K562 (cell line): ENCODE measurements around the gene MED17. TPM values are rescaled to one million over a fixed set of nuclear protein-coding genes. Genes with fewer than 3 reads are reported as not detected.
A peak's percentile ranks its signal among the peaks of the same experiment; 100 is the strongest.

Source experiments
- ADNP ChIP-seq: fragments of 200-800 bp; sonication (Bioruptor generic); IDR thresholded peaks from 2 replicates; pipeline ENCODE4 v1.6.1; 2016; ENCODE audit warnings: missing genetic modification characterization, missing compliant biosample characterization
- ASH1L ChIP-seq: fragments of 450-650 bp; IDR thresholded peaks from 2 replicates; pipeline ENCODE4 v1.6.1; 2018; ENCODE audit warnings: borderline replicate concordance, mild to moderate bottlenecking, low read depth; ENCODE audit not compliant: partially characterized antibody
- CREB3 ChIP-seq: fragments of 450-650 bp; conservative IDR thresholded peaks from 2 replicates; pipeline ENCODE4 v1.6.1; 2016; ENCODE audit warnings: missing genetic modification characterization, low read depth, mild to moderate bottlenecking, missing compliant biosample characterization, moderate library complexity
- GABPA ChIP-seq: fragments of 200-800 bp; sonication (Bioruptor generic); conservative IDR thresholded peaks from 2 replicates; pipeline ENCODE4 v1.6.1; 2016; ENCODE audit warnings: low read depth, missing genetic modification characterization, missing compliant biosample characterization
- HSF4 ChIP-seq: fragments of 250-450 bp; sonication (Bioruptor Pico); IDR thresholded peaks from 2 replicates; pipeline ENCODE4 v2.1.2; 2022; ENCODE audit warnings: mild to moderate bottlenecking, moderate library complexity, borderline replicate concordance
- SAFB ChIP-seq: fragments of 200-400 bp; formaldehyde crosslinking; IDR thresholded peaks from 2 replicates; pipeline ENCODE4 v1.6.1; 2017; ENCODE audit warnings: low read depth, low read length, borderline replicate concordance
- SRSF9 ChIP-seq: fragments of 200-400 bp; formaldehyde crosslinking; IDR thresholded peaks from 2 replicates; pipeline ENCODE4 v1.6.1; 2017; ENCODE audit warnings: low read depth, low read length, borderline replicate concordance
- TAF9B ChIP-seq: fragments of 450-650 bp; IDR thresholded peaks from 2 replicates; pipeline ENCODE4 v1.6.1; 2018; ENCODE audit warnings: mild to moderate bottlenecking; ENCODE audit not compliant: partially characterized antibody
- THRA ChIP-seq: fragments of 450-650 bp; IDR thresholded peaks from 2 replicates; pipeline ENCODE4 v1.6.1; 2017; ENCODE audit warnings: mild to moderate bottlenecking, moderate library complexity
- ZNF134 ChIP-seq: fragments of 250-450 bp; sonication (Bioruptor Pico); conservative IDR thresholded peaks from 2 replicates; pipeline ENCODE4 v1.4.0; 2020
- ZNF23 ChIP-seq: fragments of 250-450 bp; sonication (Bioruptor Pico); IDR thresholded peaks from 2 replicates; pipeline ENCODE4 v1.4.0; 2020; ENCODE audit warnings: mild to moderate bottlenecking
- ZNF395 ChIP-seq: fragments of 200-800 bp; sonication (Bioruptor generic); IDR thresholded peaks from 2 replicates; pipeline ENCODE4 v1.6.1; 2017; ENCODE audit warnings: missing genetic modification characterization, missing compliant biosample characterization
- ZNF583 ChIP-seq: fragments of 250-450 bp; sonication (Bioruptor Pico); IDR thresholded peaks from 2 replicates; pipeline ENCODE4 v1.4.0; 2020
- ZNF76 ChIP-seq: fragments of 250-450 bp; sonication (Bioruptor Pico); IDR thresholded peaks from 2 replicates; pipeline ENCODE4 v1.4.0; 2020; ENCODE audit warnings: mild to moderate bottlenecking, moderate library complexity, borderline replicate concordance
- polyA plus RNA-seq, 8 experiments: library from polyadenylated mRNA; depleted of rRNA in 4 of 8; stranded (reverse) in 5 of 8; unstranded in 3 of 8; fragments of >200 nt; fragmentation: Nextera tagmentation in 2 of 8; fragmentation: Illumina TruSeq in 1 of 8; extraction: Ambion mirVana in 2 of 8; extraction: Trizol in 1 of 8; gene quantifications; 2 replicates each; pipeline versions ENCODE4 v1.2.1 to v1.2.3, GENCODE V29; 2011 to 2014; ENCODE audit warnings: inconsistent platforms in 1 of 8, missing spikeins in 1 of 8
- total RNA-seq, 7 experiments: library from RNA; depleted of rRNA in 6 of 7; stranded (reverse); fragments of >200 nt in 6 of 7; fragmentation: Illumina TruSeq in 2 of 7; extraction: Trizol in 2 of 7; gene quantifications; 2 replicates each; pipeline versions ENCODE4 v1.2.1 to v1.2.3, GENCODE V29; 2011 to 2021; ENCODE audit warnings: low replicate concordance in 1 of 7
- TF ChIP-seq, protein P1 (sequence below): sonication (generic); formaldehyde crosslinking; IDR thresholded peaks from 2 replicates; pipeline ENCODE4 v1.8.0; 2022; ENCODE audit warnings: mild to moderate bottlenecking, missing genetic modification reagents, borderline replicate concordance
- TF ChIP-seq, protein P2 (sequence below): fragments of 250-450 bp; sonication (Bioruptor Pico); IDR thresholded peaks from 2 replicates; pipeline ENCODE4 v1.5.0; 2022; ENCODE audit warnings: mild to moderate bottlenecking
- TF ChIP-seq, protein P3 (sequence below): IDR thresholded peaks from 2 replicates; pipeline ENCODE4 v1.6.1; 2012; ENCODE audit warnings: low read depth, low read length, improper control_type of control experiment, borderline replicate concordance

MED17 gene
- total and polyA plus RNA-seq, 9 of the 15 experiments (the other 6 are each of a cell fraction or from before 2014, with no cell fraction given) = 6.7 to 34.7 (median 26.8) TPM

DNA sequence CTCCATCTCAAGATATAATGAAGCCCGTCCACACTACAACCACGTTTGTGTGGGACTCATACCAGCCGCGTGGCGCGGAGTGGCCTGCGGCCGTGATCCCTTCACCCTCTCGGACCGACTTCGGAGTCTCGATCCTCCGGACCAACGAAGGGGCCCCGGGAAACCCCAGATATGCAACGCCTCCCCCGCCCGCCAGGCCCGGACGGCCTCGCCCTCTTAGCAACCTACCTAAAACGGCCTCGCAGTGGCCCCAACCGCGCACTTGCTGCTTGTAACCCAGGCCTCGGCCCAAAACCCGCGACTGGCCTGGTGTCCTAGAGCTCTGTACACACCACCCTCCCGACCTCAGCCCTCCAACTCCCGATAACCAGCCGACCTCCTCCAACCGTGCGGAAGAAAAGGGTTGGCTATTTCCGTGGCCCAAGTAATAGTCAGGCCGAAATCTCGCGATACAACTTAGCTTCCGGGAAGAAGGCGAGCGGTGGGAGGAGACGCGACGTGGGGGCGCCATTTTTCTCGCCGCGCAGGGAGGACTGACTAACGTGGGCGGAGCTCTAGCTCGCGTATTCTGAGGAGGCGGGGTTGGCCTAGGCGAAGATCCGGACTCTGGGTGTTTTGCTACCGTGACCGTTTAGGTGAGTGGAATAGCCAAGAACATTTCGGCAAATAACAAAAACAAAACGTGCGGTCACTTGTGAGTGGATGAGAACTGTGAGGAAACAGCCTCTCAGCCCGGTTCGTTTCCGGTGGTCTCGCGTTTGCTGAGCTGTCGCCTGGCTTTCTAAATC, 42.8 kb upstream of the MED17 start, which contains the start of the genes C11orf54 and TAF1D (continued):
- TF ChIP-seq ZNF583 (CRISPR knock-in tag) (no peak), SRSF9 (no peak), GABPA (tag) (peak; percentile 65), THRA (no peak), ADNP (tag) (no peak), ZNF395 (CRISPR knock-in tag) (no peak; the same call in 1 of the 2 replicates), ZNF134 (CRISPR knock-in tag) (no peak), SAFB (no peak), ZNF23 (CRISPR knock-in tag) (no peak), ASH1L (peak; percentile 52), ZNF76 (CRISPR knock-in tag) (no peak), TAF9B (peak; percentile 91), HSF4 (CRISPR knock-in tag) (no peak), CREB3 (tag) (no peak)
- TF ChIP-seq, protein P1, sequence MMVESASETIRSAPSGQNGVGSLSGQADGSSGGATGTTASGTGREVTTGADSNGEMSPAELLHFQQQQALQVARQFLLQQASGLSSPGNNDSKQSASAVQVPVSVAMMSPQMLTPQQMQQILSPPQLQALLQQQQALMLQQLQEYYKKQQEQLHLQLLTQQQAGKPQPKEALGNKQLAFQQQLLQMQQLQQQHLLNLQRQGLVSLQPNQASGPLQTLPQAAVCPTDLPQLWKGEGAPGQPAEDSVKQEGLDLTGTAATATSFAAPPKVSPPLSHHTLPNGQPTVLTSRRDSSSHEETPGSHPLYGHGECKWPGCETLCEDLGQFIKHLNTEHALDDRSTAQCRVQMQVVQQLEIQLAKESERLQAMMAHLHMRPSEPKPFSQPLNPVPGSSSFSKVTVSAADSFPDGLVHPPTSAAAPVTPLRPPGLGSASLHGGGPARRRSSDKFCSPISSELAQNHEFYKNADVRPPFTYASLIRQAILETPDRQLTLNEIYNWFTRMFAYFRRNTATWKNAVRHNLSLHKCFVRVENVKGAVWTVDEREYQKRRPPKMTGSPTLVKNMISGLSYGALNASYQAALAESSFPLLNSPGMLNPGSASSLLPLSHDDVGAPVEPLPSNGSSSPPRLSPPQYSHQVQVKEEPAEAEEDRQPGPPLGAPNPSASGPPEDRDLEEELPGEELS = no peak
- TF ChIP-seq, protein P2, sequence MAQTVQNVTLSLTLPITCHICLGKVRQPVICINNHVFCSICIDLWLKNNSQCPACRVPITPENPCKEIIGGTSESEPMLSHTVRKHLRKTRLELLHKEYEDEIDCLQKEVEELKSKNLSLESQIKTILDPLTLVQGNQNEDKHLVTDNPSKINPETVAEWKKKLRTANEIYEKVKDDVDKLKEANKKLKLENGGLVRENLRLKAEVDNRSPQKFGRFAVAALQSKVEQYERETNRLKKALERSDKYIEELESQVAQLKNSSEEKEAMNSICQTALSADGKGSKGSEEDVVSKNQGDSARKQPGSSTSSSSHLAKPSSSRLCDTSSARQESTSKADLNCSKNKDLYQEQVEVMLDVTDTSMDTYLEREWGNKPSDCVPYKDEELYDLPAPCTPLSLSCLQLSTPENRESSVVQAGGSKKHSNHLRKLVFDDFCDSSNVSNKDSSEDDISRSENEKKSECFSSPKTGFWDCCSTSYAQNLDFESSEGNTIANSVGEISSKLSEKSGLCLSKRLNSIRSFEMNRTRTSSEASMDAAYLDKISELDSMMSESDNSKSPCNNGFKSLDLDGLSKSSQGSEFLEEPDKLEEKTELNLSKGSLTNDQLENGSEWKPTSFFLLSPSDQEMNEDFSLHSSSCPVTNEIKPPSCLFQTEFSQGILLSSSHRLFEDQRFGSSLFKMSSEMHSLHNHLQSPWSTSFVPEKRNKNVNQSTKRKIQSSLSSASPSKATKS (CRISPR knock-in tag) = no peak
- TF ChIP-seq, protein P3, sequence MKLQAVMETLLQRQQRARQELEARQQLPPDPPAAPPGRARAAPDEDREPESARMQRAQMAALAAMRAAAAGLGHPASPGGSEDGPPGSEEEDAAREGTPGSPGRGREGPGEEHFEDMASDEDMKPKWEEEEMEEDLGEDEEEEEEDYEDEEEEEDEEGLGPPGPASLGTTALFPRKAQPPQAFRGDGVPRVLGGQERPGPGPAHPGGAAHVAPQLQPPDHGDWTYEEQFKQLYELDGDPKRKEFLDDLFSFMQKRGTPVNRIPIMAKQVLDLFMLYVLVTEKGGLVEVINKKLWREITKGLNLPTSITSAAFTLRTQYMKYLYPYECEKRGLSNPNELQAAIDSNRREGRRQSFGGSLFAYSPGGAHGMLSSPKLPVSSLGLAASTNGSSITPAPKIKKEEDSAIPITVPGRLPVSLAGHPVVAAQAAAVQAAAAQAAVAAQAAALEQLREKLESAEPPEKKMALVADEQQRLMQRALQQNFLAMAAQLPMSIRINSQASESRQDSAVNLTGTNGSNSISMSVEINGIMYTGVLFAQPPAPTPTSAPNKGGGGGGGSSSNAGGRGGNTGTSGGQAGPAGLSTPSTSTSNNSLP = no peak
